Measurements from ENCODE around the gene CMTM2. TPM values are rescaled to one million over a fixed set of nuclear protein-coding genes. Genes with fewer than 3 reads are reported as not detected.

Gene CMTM2
- total RNA-seq, 1 donor from 2014 or later = not detected

- H3K4me1 ChIP-seq = peaks cover 31% of the 10 kb centered on the region
- no peaks in the 10 kb centered on the region for H3K27me3 ChIP-seq (ENCODE audit: low read depth)
- H3K36me3 ChIP-seq = no peaks in the 10 kb centered on the region
- intact Hi-C loops (cut with micrococcal nuclease) = loop anchor here (10.0 kb wide), 1 partner anchor 47 kb away; the partner anchor contains the start of genes CKLF and TK2
- TF ChIP-seq, protein P1, sequence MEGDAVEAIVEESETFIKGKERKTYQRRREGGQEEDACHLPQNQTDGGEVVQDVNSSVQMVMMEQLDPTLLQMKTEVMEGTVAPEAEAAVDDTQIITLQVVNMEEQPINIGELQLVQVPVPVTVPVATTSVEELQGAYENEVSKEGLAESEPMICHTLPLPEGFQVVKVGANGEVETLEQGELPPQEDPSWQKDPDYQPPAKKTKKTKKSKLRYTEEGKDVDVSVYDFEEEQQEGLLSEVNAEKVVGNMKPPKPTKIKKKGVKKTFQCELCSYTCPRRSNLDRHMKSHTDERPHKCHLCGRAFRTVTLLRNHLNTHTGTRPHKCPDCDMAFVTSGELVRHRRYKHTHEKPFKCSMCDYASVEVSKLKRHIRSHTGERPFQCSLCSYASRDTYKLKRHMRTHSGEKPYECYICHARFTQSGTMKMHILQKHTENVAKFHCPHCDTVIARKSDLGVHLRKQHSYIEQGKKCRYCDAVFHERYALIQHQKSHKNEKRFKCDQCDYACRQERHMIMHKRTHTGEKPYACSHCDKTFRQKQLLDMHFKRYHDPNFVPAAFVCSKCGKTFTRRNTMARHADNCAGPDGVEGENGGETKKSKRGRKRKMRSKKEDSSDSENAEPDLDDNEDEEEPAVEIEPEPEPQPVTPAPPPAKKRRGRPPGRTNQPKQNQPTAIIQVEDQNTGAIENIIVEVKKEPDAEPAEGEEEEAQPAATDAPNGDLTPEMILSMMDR (IDR thresholded peaks at IDR 0.05; ENCODE audit: borderline replicate concordance) = no peak
- no peak overlapping the region for H3K27ac ChIP-seq (replicated peaks)
- H3K4me3 ChIP-seq = no peak overlapping the region
- no peaks in the 10 kb centered on the region for H3K9me3 ChIP-seq (replicated peaks)
- DNase-seq = no peak
These were observed 22.2 kb downstream of the CMTM2 start for GRCh38 chr16:66601471-66601870.

DNA sequence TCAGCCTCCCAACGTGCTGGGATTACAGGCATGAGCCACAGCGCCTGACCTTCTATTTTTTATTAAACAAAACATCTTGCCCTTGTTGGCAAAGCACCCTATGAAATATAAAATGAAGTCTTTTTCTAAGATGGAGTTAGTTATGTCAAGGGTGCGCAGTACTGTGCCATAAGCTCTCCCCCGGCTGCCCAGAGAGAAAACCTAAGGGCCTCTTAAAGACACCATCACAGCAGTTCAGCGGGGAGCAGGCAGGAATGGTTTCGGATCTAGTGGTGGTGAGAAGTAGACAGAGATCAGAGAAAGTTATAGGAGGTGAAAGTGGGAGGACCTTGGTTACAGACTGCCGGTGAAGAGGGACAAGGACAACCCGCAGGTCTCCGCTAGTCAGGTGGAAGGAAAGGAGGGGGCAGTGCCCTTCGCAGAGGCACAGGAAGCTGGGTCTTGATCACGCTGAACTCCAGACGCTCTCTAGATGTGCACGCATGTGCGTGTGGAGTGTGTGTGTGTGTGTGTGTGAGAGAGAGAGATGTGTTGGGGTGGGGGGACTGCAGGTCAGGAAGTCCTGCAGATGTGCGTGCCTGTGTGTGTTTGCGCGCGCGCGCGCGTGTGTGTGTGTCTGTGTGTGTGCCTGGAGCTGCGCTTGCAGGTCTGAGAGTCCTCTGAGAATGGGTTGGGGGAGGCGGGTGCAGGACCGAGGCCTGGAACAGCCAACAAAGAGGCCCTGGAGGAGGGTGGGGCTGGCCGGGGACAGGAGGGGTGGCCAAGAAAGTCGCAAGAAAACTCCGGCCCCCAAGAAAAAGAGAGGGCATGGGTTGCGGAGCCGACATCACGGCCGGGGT is 24.5 kb downstream of the CMTM2 start:
- Histone ChIP-seq H3K4me1 (peaks cover 45% of the 10 kb centered on the region), H3K27ac (replicated peaks) (peak overlapping the region; percentile 97), H3K36me3 (no peaks in the 10 kb centered on the region), H3K9me3 (replicated peaks) (no peaks in the 10 kb centered on the region), H3K4me3 (peak overlapping the region; percentile 88), H3K27me3 (ENCODE audit: low read depth) (no peaks in the 10 kb centered on the region)
- TF ChIP-seq, protein P1 (IDR thresholded peaks at IDR 0.05; ENCODE audit: borderline replicate concordance) = no peak
- DNase-seq = peak; percentile 64
- intact Hi-C loops (cut with micrococcal nuclease) = loop anchor here (10.0 kb wide), 1 partner anchor 49 kb away; the partner anchor contains the start of genes CKLF and TK2

GRCh38 chr16:66604376-66605176 is 25.3 kb downstream of the CMTM2 start, which contains the start of gene CMTM3:
Gene CMTM3, plus strand, starts transcription at chr16:66604704. Its CDS starts 102 bp downstream, at chr16:66604806.
- H3K27ac ChIP-seq (replicated peaks) = peak within 1 kb of the TSS; percentile 97
- no peaks in the 10 kb centered on the region for H3K27me3 ChIP-seq (ENCODE audit: low read depth)
- TF ChIP-seq, protein P1 (IDR thresholded peaks at IDR 0.05; ENCODE audit: borderline replicate concordance) = peak; percentile 86
- H3K9me3 ChIP-seq (replicated peaks) = no peaks in the 10 kb centered on the region
- peak; percentile 75 for DNase-seq
- peak within 1 kb of the TSS; percentile 88 for H3K4me3 ChIP-seq
- H3K4me1 ChIP-seq = peaks cover 50% of the 10 kb centered on the region
- intact Hi-C loops (cut with micrococcal nuclease) = loop anchor here (10.0 kb wide), 1 partner anchor 50 kb away; the partner anchor contains the start of genes CKLF and TK2
- peaks cover 3% of the 10 kb centered on the region for H3K36me3 ChIP-seq

DNA sequence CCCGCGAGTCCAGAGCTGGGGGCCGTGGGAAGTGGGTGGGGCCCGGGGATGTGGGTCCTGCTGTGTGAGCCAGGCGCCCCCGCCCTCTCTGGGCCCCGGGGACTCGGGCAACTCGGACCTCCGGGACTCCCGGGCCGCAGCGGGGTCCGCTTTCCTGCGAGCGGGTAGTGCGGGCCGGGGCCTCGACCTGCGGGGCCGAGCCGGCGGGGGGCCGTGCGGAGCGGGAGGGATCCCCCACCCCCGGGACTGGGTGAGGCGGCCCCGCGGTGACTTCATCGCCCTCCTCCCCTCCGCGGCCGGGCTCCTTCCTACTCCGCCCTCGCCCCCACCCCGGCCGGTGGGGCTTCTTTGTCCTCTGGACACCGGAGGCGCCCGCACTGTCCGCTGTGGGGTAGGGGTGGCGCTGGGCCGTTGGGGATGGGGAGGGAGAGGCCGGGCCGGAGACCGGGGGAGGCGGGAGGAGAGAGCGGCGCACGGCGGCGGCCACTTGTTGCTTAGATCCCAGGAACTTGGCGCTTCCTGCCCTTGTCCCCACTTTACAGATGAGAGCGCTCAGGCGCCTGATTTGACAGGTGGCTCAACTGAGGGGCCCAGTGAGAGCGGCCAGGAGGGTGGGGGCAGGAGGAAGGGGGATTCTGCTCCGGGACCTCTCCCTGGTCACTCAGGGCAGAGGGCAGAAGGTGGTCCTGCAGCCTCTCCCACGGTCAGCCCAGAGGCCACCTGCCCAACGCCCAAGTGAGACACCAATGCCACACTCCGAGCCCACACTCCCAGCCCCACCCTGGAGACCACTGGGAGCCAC is 26.1 kb downstream of the CMTM2 start:
- peaks cover 11% of the 10 kb centered on the region for H3K36me3 ChIP-seq
- H3K4me3 ChIP-seq = peak overlapping the region; percentile 88
- peak; percentile 74 for DNase-seq
- peak overlapping the region; percentile 97 for H3K27ac ChIP-seq (replicated peaks)
- no peaks in the 10 kb centered on the region for H3K27me3 ChIP-seq (ENCODE audit: low read depth)
- no peaks in the 10 kb centered on the region for H3K9me3 ChIP-seq (replicated peaks)
- intact Hi-C loops (cut with micrococcal nuclease) = loop anchor here (10.0 kb wide), 1 partner anchor 51 kb away; the partner anchor contains the start of genes CKLF and TK2
- TF ChIP-seq, protein P1 (IDR thresholded peaks at IDR 0.05; ENCODE audit: borderline replicate concordance) = no peak
- peaks cover 50% of the 10 kb centered on the region for H3K4me1 ChIP-seq
